A549 (cell line): ENCODE results near the gene OR2T2. TPM values are rescaled to one million over a fixed set of nuclear protein-coding genes. Genes with fewer than 3 reads are reported as not detected.
"Not testable (repeated sequence)": the region's sequence is repeated elsewhere in the genome, so short reads cannot be mapped to it uniquely, and the experiment has no call there.

Experiments used
- ATAC-seq, 2 experiments: fragments of 200-7000 bp in 1 of 2; fragments of >200 bp in 1 of 2; cut with Nextera tagmentation in 1 of 2; cut with Tn5 transposase in 1 of 2; 3 replicates each; pipeline versions ENCODE4 v1.8.0 to v1.9.1; 2018 to 2020; ENCODE audit warnings: mild to moderate bottlenecking in 1 of 2, moderate library complexity in 1 of 2
- CTCF ChIA-PET: fragments of 300-600 bp; sonication (Branson Sonifier 250); formaldehyde crosslinking; extraction: SDS; loops from one replicate; lab custom pipeline; 2021; ENCODE audit warnings: antibody characterized with exemption, inconsistent platforms; lab: Yijun Ruan, JAX
- POLR2A ChIA-PET: fragments of 350-600 bp; formaldehyde crosslinking; extraction: SDS; loops from one replicate; lab custom pipeline; 2021; ENCODE audit warnings: antibody characterized with exemption, inconsistent platforms; lab: Yijun Ruan, JAX
- DNase-seq, 2 experiments: peaks; one replicate each; pipeline versions ENCODE4 v3.0.0 to v3.0.0-alpha.2; 2011 to 2016; ENCODE audit warnings: low read depth in 1 of 2, low spot score in 1 of 2
- FAIRE-seq: peaks from 2 replicates; lab custom pipeline; 2011; peaks lifted over from hg19 to GRCh38; lab: Jason Lieb, UNC
- H3K27ac ChIP-seq, 2 experiments: fragments of >200 bp; sonication (Bioruptor Twin); formaldehyde crosslinking; 3 replicates each; pipeline ENCODE4 v1.5.1; 2016 to 2017
- H3K4me1 ChIP-seq: fragments of >200 bp; sonication (Bioruptor Twin); formaldehyde crosslinking; 3 replicates; pipeline ENCODE4 v1.6.1; 2016
- H3K4me2 ChIP-seq: fragments of >200 bp; sonication (Bioruptor Twin); formaldehyde crosslinking; 3 replicates; pipeline ENCODE4 v1.6.1; 2016
- H3K4me3 ChIP-seq: fragments of >200 bp; sonication (Bioruptor Twin); formaldehyde crosslinking; 3 replicates; pipeline ENCODE4 v1.5.1; 2016
- H3K9me3 ChIP-seq: fragments of >200 bp; sonication (Bioruptor Twin); formaldehyde crosslinking; 3 replicates; pipeline ENCODE4 v1.6.1; 2016
- MAFK ChIP-seq: fragments of 450-650 bp; IDR thresholded peaks from 2 replicates; pipeline ENCODE4 v1.6.1; 2014; ENCODE audit not compliant: partially characterized antibody
- ZC3H11A ChIP-seq: fragments of 450-650 bp; IDR thresholded peaks from 2 replicates; pipeline ENCODE4 v1.6.1; 2014; ENCODE audit warnings: antibody characterized with exemption, mild to moderate bottlenecking
- WGBS: methylation state at CpG from one replicate; pipeline ENCODE4 v1.1.6; 2017; ENCODE audit errors: missing lambda C conversion rate; 5-methylcytosine and 5-hydroxymethylcytosine counted together
- polyA plus RNA-seq, 4 experiments: library from polyadenylated mRNA; depleted of rRNA in 3 of 4; stranded (reverse); fragments of >200 nt; fragmentation: RNase III in 1 of 4; extraction: RNeasy Plus Mini Kit Qiagen cat#74134 plus additional on column Dnase treatment in 1 of 4; gene quantifications; 2 replicates in 3 of 4; 3 replicates in 1 of 4; pipeline ENCODE4 v1.2.3, GENCODE V29; 2011 to 2017
- TF ChIP-seq, protein P1 (sequence below): fragments of >200 bp; sonication (Bioruptor Twin); formaldehyde crosslinking; IDR thresholded peaks from 3 replicates; pipeline ENCODE4 v1.6.1; 2016
- TF ChIP-seq, protein P2 (sequence below): fragments of 200-600 bp; sonication (generic); IDR thresholded peaks from 2 replicates; pipeline ENCODE4 v1.6.1; 2016; ENCODE audit warnings: antibody characterized with exemption, mild to moderate bottlenecking, moderate library complexity

OR2T2 gene
- polyA plus RNA-seq, 2 of the 4 experiments (the other 2 are of a cell fraction), result not detected

- H3K4me2 ChIP-seq, H3K4me3 ChIP-seq, CTCF ChIA-PET, H3K4me1 ChIP-seq, FAIRE-seq, H3K27ac ChIP-seq, DNase-seq, H3K9me3 ChIP-seq, POLR2A ChIA-PET: not testable (repeated sequence)
- WGBS, result 3% methylated on average over 2 of the region's 4 CpGs
- peak in 1 of 2 experiments; percentile 43; a peak in 2 of 6 replicates for ATAC-seq
These were observed 9.6 kb downstream of the OR2T2 start for GRCh38 chr1:248455045-248455444.

DNA sequence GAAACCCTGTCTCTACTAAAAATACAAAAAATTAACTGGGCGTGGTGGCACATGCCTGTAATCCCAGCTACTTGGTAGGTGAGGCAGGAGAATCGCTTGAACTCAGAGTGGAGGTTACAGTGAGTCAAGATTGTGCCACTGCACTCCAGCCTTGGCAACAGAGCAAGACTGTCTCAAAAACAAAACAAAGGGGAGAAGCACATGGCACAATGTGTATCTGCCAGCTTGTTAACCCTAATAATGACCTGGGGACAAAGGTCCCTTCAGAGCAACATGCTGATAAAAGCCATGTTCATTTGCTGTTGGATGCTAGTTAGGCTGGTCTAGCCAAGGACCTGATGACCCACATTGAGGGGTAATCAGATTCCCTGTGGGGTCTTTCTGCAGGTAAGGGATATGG is 11.2 kb downstream of the OR2T2 start:
- POLR2A ChIA-PET, H3K4me1 ChIP-seq, H3K27ac ChIP-seq, H3K9me3 ChIP-seq, H3K4me2 ChIP-seq, CTCF ChIA-PET, H3K4me3 ChIP-seq, FAIRE-seq, DNase-seq, ATAC-seq: not testable (repeated sequence)
- WGBS, result no CpG with 5 or more reads among the region's 2 CpGs

DNA sequence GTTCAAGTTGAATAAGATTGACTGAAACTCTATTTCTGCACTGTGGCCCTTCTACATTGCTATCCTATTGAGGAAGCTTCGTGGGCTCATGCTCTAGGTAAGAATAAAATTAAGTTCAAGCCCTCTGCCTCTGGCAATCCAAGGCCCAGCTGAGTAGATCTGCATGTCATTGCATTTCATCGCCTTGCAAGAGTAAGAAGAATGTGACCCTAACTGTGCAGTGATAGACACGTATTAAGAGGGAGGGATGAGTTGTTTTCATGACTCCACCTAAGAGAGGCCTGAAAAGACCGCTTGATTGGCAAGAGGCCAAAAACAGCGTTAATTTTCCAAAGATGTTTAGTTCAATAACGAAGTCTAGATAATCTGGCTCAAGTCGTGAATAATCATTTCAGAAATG is 13.7 kb downstream of the OR2T2 start:
- H3K27ac ChIP-seq, CTCF ChIA-PET, FAIRE-seq, H3K4me3 ChIP-seq, ATAC-seq, H3K4me1 ChIP-seq, H3K9me3 ChIP-seq, POLR2A ChIA-PET, H3K4me2 ChIP-seq: not testable (repeated sequence)
- peak in 1 of 2 experiments; percentile 1 for DNase-seq
- 7% methylated on average over 7 of the region's 7 CpGs for WGBS

GRCh38 chr1:248471154-248471553 is 25.7 kb downstream of the OR2T2 start:
- no peak overlapping the region for H3K27ac ChIP-seq
- TF ChIP-seq, protein P1, sequence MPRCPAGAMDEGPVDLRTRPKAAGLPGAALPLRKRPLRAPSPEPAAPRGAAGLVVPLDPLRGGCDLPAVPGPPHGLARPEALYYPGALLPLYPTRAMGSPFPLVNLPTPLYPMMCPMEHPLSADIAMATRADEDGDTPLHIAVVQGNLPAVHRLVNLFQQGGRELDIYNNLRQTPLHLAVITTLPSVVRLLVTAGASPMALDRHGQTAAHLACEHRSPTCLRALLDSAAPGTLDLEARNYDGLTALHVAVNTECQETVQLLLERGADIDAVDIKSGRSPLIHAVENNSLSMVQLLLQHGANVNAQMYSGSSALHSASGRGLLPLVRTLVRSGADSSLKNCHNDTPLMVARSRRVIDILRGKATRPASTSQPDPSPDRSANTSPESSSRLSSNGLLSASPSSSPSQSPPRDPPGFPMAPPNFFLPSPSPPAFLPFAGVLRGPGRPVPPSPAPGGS, result no peak
- TF ChIP-seq MAFK (peak; percentile 33), ZC3H11A (no peak)
- TF ChIP-seq, protein P2, sequence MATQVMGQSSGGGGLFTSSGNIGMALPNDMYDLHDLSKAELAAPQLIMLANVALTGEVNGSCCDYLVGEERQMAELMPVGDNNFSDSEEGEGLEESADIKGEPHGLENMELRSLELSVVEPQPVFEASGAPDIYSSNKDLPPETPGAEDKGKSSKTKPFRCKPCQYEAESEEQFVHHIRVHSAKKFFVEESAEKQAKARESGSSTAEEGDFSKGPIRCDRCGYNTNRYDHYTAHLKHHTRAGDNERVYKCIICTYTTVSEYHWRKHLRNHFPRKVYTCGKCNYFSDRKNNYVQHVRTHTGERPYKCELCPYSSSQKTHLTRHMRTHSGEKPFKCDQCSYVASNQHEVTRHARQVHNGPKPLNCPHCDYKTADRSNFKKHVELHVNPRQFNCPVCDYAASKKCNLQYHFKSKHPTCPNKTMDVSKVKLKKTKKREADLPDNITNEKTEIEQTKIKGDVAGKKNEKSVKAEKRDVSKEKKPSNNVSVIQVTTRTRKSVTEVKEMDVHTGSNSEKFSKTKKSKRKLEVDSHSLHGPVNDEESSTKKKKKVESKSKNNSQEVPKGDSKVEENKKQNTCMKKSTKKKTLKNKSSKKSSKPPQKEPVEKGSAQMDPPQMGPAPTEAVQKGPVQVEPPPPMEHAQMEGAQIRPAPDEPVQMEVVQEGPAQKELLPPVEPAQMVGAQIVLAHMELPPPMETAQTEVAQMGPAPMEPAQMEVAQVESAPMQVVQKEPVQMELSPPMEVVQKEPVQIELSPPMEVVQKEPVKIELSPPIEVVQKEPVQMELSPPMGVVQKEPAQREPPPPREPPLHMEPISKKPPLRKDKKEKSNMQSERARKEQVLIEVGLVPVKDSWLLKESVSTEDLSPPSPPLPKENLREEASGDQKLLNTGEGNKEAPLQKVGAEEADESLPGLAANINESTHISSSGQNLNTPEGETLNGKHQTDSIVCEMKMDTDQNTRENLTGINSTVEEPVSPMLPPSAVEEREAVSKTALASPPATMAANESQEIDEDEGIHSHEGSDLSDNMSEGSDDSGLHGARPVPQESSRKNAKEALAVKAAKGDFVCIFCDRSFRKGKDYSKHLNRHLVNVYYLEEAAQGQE, result no peak
- TF ChIP-seq, all 56 proteins: peak for 1
- CTCF ChIA-PET, result interaction anchor here (1.0 kb wide), 1 partner anchor 13 kb away, joined by 3 read pairs; no protein-coding TSS in a partner anchor
- DNase-seq, result no peak
- 39% methylated on average over 4 of the region's 4 CpGs for WGBS
- Histone ChIP-seq H3K4me3 (no peak overlapping the region), H3K4me2 (no peak overlapping the region), H3K4me1 (no peaks in the 10 kb centered on the region), H3K9me3 (no peaks in the 10 kb centered on the region)
- POLR2A ChIA-PET, result no interaction called here
- ATAC-seq, result no peak
- FAIRE-seq, result no peak

DNA sequence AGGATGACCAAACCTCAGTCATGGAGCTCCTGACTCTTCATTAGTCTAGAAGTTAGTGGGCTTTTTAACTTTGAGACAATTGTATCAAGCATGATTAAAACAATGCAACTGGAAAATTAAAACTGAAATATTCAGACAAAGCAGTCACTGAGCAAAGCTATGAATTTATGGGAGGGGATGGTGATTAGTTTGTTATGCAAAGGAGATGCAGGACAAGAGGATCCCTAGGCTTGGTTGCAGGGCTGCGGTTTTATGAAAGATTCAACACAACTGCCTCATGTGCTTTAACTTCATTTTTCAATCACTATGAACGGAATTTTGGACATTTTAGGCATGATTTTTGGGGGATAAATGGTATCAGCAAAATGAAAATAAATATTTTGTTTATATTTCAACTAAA is 26.7 kb downstream of the OR2T2 start:
- CTCF ChIA-PET, result interaction anchor here (1.0 kb wide), 1 partner anchor 14 kb away, joined by 3 read pairs; no protein-coding TSS in a partner anchor
- H3K4me2 ChIP-seq, POLR2A ChIA-PET, FAIRE-seq, H3K27ac ChIP-seq, H3K9me3 ChIP-seq, H3K4me1 ChIP-seq, H3K4me3 ChIP-seq, ATAC-seq, DNase-seq: not testable (repeated sequence)
- 18% methylated on average over 2 of the region's 2 CpGs for WGBS

DNA sequence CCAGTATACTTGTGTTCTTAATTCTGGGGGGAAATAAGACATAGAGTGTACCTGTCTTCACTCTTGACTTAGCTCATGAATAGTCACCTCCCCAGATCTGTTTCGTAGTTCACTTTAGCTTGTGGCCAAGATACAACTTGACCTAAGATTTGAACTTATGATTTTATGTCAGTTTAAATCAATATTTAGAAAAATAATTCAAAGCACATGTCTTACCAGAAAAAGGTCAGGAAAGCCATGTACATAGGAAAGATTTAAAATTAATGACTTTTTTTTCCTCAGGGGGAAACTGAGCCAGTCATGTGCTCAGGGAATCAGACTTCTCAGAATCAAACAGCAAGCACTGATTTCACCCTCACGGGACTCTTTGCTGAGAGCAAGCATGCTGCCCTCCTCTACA is 27.6 kb downstream of the OR2T2 start, which contains the start of gene OR2T3:
OR2T3 (plus strand) TSS at position 301 of the 400 bp plus-strand sequence; CDS start at position 301, 0 bp downstream.
- CTCF ChIA-PET, H3K4me3 ChIP-seq, H3K9me3 ChIP-seq, H3K4me2 ChIP-seq, H3K27ac ChIP-seq, POLR2A ChIA-PET, DNase-seq, ATAC-seq, H3K4me1 ChIP-seq, FAIRE-seq: not testable (repeated sequence)
- 7% methylated on average over 2 of the region's 2 CpGs for WGBS

GRCh38 chr1:248475660-248476059 is 30.2 kb downstream of the OR2T2 start:
- H3K4me3 ChIP-seq, H3K9me3 ChIP-seq, H3K27ac ChIP-seq, H3K4me1 ChIP-seq, ATAC-seq, H3K4me2 ChIP-seq, POLR2A ChIA-PET, CTCF ChIA-PET, FAIRE-seq, DNase-seq: not testable (repeated sequence)
- no CpG with 5 or more reads among the region's 1 CpG for WGBS

DNA sequence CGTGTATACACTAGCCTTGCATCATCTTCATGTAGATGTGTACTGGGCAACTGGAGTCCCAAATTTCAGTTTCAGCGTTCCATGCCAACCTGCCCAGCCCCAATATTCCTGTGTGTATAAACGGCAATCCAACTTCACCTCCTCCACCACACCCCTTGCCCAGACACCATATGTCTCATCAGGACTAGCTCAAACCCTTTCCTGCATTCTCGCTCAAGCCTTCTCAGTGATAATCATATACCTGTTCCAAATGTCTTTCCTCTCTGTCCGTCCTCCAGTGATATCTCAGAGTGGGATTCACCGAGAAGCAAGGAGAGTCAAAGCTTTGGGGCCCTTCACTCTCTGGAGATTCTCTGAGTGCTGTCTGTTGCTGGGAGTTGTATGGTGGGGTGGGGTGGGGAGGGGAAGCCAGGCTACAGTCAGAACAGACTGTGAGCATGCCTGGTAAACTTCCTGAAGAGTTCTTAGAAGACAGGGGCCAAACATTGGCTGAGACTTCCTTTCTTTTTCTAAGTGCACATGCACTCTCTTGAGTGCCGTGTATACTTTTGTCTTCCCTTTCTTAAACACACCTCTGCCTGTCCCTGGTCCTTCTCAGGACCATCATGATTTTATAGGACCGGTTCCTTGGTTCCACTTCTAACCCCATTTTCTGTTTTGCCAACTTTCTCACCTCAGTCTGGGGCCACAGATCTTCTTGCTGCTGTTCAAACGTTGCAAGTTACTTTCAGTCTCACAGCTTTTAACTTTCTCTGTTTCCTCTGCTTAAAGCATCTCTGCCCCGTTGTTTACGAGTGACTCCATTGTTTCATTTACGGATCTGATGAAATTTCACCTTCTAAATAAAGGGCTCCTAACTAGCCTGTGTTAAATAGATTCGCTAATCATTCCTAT is 36.5 kb downstream of the OR2T2 start:
- FAIRE-seq, H3K4me2 ChIP-seq, ATAC-seq, POLR2A ChIA-PET, H3K9me3 ChIP-seq, H3K4me3 ChIP-seq, H3K27ac ChIP-seq, DNase-seq, H3K4me1 ChIP-seq, CTCF ChIA-PET: not testable (repeated sequence)
- 7% methylated on average over 10 of the region's 13 CpGs for WGBS
